ENCODE data around the gene TAS2R31.

Gene TAS2R31

GRCh38 chr12:10994307-10994706 is 36.9 kb downstream of the TAS2R31 start:
- no peak for TF ChIP-seq CTCF (IDR thresholded peaks at IDR 0.05; ENCODE audit: borderline replicate concordance, insufficient read depth, low read depth, low read length)

GRCh38 chr12:10989107-10989506 is 42.1 kb downstream of the TAS2R31 start:
- TF ChIP-seq CTCF (IDR thresholded peaks at IDR 0.05; ENCODE audit: borderline replicate concordance, insufficient read depth, low read depth, low read length), result no peak
- no peak overlapping the region for H3K4me3 ChIP-seq (ENCODE audit: low read depth, low read length)

More at GRCh38 chr12:10994307-10994706, 36.9 kb downstream of the TAS2R31 start:
- no peak overlapping the region for H3K4me3 ChIP-seq (ENCODE audit: low read depth, low read length)

- TF ChIP-seq CTCF (IDR thresholded peaks at IDR 0.05; ENCODE audit: borderline replicate concordance, insufficient read depth, low read depth, low read length), result no peak
- H3K4me3 ChIP-seq (ENCODE audit: low read depth, low read length), result no peak within 1 kb of the TSS
These were observed 44.4 kb downstream of the TAS2R31 start, which contains the start of gene TAS2R50 for GRCh38 chr12:10986812-10987211. TSS of gene TAS2R50 (minus strand) at chr12:10986912. CDS start at chr12:10986860, 52 bp downstream.

GRCh38 chr12:10982244-10982643 is 49.0 kb downstream of the TAS2R31 start:
- no peak for TF ChIP-seq CTCF (IDR thresholded peaks at IDR 0.05; ENCODE audit: borderline replicate concordance, insufficient read depth, low read depth, low read length)
- H3K4me3 ChIP-seq (ENCODE audit: low read depth, low read length), result no peak overlapping the region
